Neutrophil (primary cell): ENCODE data around the gene CENPX.

Experiments
- H3K27ac ChIP-seq: fragments of 200-600 bp; sonication (generic); 2 replicates; pipeline ENCODE4 v1.5.1; 2016; ENCODE audit warnings: mild to moderate bottlenecking, moderate library complexity
- H3K27me3 ChIP-seq: fragments of 200-600 bp; sonication (generic); 2 replicates; pipeline ENCODE4 v1.6.0; 2016; ENCODE audit warnings: mild to moderate bottlenecking
- H3K36me3 ChIP-seq: fragments of 200-600 bp; sonication (generic); 2 replicates; pipeline ENCODE4 v1.5.1; 2017
- H3K4me1 ChIP-seq, 2 experiments: fragments of 200-600 bp in 1 of 2; sonication (generic) in 1 of 2; 1 replicate in 1 of 2; 2 replicates in 1 of 2; pipeline versions ENCODE4 v1.5.1 to v1.6.1; 2013 to 2016; ENCODE audit warnings: low read depth in 1 of 2, low read length in 1 of 2, mild to moderate bottlenecking in 1 of 2, moderate library complexity in 1 of 2; ENCODE audit not compliant: control insufficient read depth in 1 of 2, insufficient read depth in 1 of 2
- H3K4me3 ChIP-seq, 2 experiments: fragments of 200-600 bp in 1 of 2; sonication (generic) in 1 of 2; 1 replicate in 1 of 2; 2 replicates in 1 of 2; pipeline ENCODE4 v1.5.1; 2013 to 2016; ENCODE audit warnings: low read depth in 1 of 2, low read length in 1 of 2, mild to moderate bottlenecking in 1 of 2, moderate library complexity in 1 of 2
- H3K9me3 ChIP-seq: fragments of 200-600 bp; sonication (generic); 2 replicates; pipeline ENCODE4 v1.5.1; 2016
- CTCF ChIP-seq: fragments of 200-600 bp; sonication (generic); IDR thresholded peaks from 2 replicates; pipeline ENCODE4 v1.5.1; 2016; ENCODE audit warnings: antibody characterized with exemption

Gene CENPX

GRCh38 chr17:82022310-82022980 lies at the start of gene CENPX:
Gene CENPX (minus strand): TSS chr17:82022878. CDS start chr17:82022861, 17 bp downstream.
- Histone ChIP-seq H3K9me3 (no peaks in the 10 kb centered on the region), H3K4me1 (peaks cover 25 to 26% of the 10 kb centered on the region in 2 experiments), H3K27me3 (no peaks in the 10 kb centered on the region), H3K36me3 (peaks cover 9% of the 10 kb centered on the region), H3K4me3 (peak within 1 kb of the TSS; percentile 73 to 100), H3K27ac (peak within 1 kb of the TSS; percentile 60)
- no peak for TF ChIP-seq CTCF

- no peak for TF ChIP-seq CTCF
- Histone ChIP-seq H3K27ac (no peak overlapping the region), H3K36me3 (no peaks in the 10 kb centered on the region), H3K27me3 (peaks cover 3% of the 10 kb centered on the region), H3K9me3 (no peaks in the 10 kb centered on the region), H3K4me3 (no peak overlapping the region), H3K4me1 (peaks cover 4% of the 10 kb centered on the region in 2 experiments)
Observed at GRCh38 chr17:82070611-82071010, 47.9 kb upstream of the CENPX start.

- Histone ChIP-seq H3K4me3 (peak within 1 kb of the TSS; percentile 64 to 71), H3K36me3 (peaks cover 28% of the 10 kb centered on the region), H3K27me3 (peaks cover under 1% of the 10 kb centered on the region), H3K27ac (peak within 1 kb of the TSS; percentile 53), H3K9me3 (no peaks in the 10 kb centered on the region), H3K4me1 (peaks cover 16% of the 10 kb centered on the region in 2 experiments)
- no peak for TF ChIP-seq CTCF
Observed at GRCh38 chr17:82065638-82066303, 43.1 kb upstream of the CENPX start, which contains the start of gene DUS1L. Gene DUS1L (minus strand): TSS chr17:82065804. CDS start chr17:82065059, 745 bp downstream.

DNA sequence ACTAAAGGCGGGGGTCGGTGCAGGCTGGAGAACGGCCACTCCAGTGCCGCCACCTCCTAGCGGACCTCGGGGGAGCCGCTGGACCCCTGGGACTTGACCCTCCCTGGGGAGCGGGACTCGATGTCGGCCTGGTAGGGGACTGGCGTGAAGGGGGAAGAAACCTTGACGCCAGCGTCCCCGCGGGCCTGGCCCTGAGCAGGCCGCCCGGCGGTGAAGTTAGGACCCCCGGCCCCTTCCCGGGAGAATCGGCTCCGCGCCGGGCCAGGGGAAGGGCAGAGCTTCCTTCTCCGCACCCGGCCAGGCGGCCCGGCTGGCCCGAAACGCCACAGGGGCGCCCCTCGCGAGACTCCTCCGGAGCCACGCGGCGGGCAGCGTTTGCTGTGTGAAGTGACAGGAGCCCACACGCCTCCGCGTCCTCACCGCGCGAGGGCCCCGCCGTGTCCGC lies 42.5 kb upstream of the CENPX start:
- no peak for TF ChIP-seq CTCF
- Histone ChIP-seq H3K27ac (peak overlapping the region; percentile 53), H3K4me1 (peaks cover 16% of the 10 kb centered on the region in 2 experiments), H3K9me3 (no peaks in the 10 kb centered on the region), H3K27me3 (no peaks in the 10 kb centered on the region), H3K36me3 (peaks cover 34% of the 10 kb centered on the region), H3K4me3 (peak overlapping the region; percentile 64 to 71)

DNA sequence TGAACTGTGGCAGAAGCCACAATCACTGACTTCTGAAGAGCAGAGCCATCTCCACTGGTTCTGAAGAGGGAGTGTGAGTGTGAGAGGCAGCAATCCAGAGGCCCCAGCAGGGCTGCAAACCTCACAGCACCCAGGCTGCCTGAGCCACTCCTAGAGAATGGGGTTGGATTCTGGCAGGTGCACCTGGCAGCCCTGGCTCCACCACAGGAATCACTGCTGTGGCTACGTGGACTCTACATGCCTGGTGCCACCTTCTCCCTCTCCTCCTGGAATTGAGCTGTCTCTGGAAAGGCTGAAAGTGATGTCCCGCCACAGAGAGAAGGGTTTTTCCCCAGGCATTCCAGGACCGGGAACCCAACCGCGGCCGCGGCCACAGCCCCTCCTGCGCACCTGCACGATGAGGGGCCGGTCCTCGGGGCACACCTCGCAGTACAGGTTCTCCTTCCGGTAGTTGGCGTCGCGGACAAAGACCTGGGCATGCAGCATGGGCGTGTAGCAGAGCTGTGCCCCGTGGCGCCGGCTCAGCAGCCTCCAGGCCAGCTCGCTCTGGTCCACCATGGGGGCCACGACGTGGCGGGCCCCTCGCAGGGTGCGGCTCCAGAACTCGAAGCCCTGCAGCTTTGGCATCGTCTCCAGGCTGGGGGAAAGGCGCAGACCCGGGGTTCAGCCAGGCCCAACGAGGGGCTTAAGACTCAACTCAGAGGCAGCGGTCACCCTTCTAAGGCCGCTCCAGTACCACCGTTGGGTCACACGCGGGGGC lies 41.9 kb upstream of the CENPX start:
- Histone ChIP-seq H3K27ac (no peak overlapping the region), H3K36me3 (peaks cover 40% of the 10 kb centered on the region), H3K9me3 (no peaks in the 10 kb centered on the region), H3K27me3 (no peaks in the 10 kb centered on the region), H3K4me3 (peak overlapping the region; percentile 64 to 71), H3K4me1 (peaks cover 16% of the 10 kb centered on the region in 2 experiments)
- TF ChIP-seq CTCF, result no peak
